HepG2 (cell line): ENCODE measurements around the gene OXGR1. TPM values are rescaled to one million over a fixed set of nuclear protein-coding genes. Genes with fewer than 3 reads are reported as not detected.

ENCODE experiments used
- ATAC-seq: fragments of 200-7000 bp; cut with Tn5 transposase; 3 replicates; pipeline ENCODE4 v1.9.1; 2020; ENCODE audit warnings: mild to moderate bottlenecking, moderate library complexity
- BruUV-seq: library from RNA; stranded (reverse); fragments of 400-500 nt; replicated peaks from 2 replicates; lab custom pipeline; 2021; lab: Mats Ljungman, UMichigan
- CTCF ChIA-PET: fragments of 300-600 bp; formaldehyde crosslinking; extraction: SDS; loops from one replicate; lab custom pipeline; 2021; ENCODE audit warnings: low total read pairs, inconsistent platforms, low intra/inter-chr PET ratio; lab: Yijun Ruan, JAX
- POLR2A ChIA-PET: fragments of 350-600 bp; sonication (Branson Sonifier 250); formaldehyde crosslinking; loops from one replicate; lab custom pipeline; 2020; ENCODE audit warnings: antibody characterized with exemption, inconsistent platforms; lab: Yijun Ruan, JAX
- DNase-seq: peaks from one replicate; pipeline ENCODE4 v3.0.0-alpha.2; 2015; ENCODE audit warnings: low spot score
- FAIRE-seq: peaks from 3 replicates; lab custom pipeline; 2011; peaks lifted over from hg19 to GRCh38; lab: Jason Lieb, UNC
- H2AFZ ChIP-seq: one replicate; pipeline ENCODE4 v1.6.1; 2011; ENCODE audit warnings: low read length, inconsistent platforms
- H3K27ac ChIP-seq: fragments of 300-600 bp; 3 replicates; pipeline ENCODE4 v1.8.0; 2011; ENCODE audit warnings: mixed run types, mild to moderate bottlenecking, mixed read lengths, low read length, inconsistent platforms; ENCODE audit not compliant: insufficient read depth; ENCODE audit errors: extremely low read length
- H3K27me3 ChIP-seq, 2 experiments: fragments of 200-600 bp in 1 of 2; 2 replicates in 1 of 2; 3 replicates in 1 of 2; pipeline versions ENCODE4 v1.6.0 to v1.8.0; 2011; ENCODE audit warnings: low read length in 2 of 2, mild to moderate bottlenecking in 2 of 2, moderate library complexity in 2 of 2, inconsistent platforms in 1 of 2; ENCODE audit not compliant: insufficient read depth in 2 of 2, control insufficient read depth in 1 of 2
- H3K36me3 ChIP-seq, 2 experiments: fragments of 200-600 bp in 1 of 2; replicated peaks in 1 of 2; 2 replicates in 1 of 2; 3 replicates in 1 of 2; pipeline versions ENCODE4 v1.5.1 to v1.8.0; 2011; ENCODE audit warnings: low read length in 2 of 2, inconsistent platforms in 1 of 2; ENCODE audit not compliant: insufficient read depth in 2 of 2, control insufficient read depth in 1 of 2
- H3K4me1 ChIP-seq: 2 replicates; pipeline ENCODE4 v1.5.1; 2012; ENCODE audit warnings: low read length, inconsistent platforms; ENCODE audit not compliant: insufficient read depth
- H3K4me2 ChIP-seq: 2 replicates; pipeline ENCODE4 v1.6.0; 2011; ENCODE audit warnings: low read depth, low read length, inconsistent platforms
- H3K4me3 ChIP-seq, 3 experiments: fragments of 200-600 bp in 1 of 3; sonication (generic), shearing (Covaris generic) in 1 of 3; replicated peaks in 1 of 3; 2 replicates each; pipeline ENCODE4 v1.5.1; 2011 to 2016; ENCODE audit warnings: low read length in 3 of 3, inconsistent platforms in 2 of 3, low read depth in 2 of 3, mild to moderate bottlenecking in 2 of 3, control low read depth in 1 of 3, mixed read lengths in 1 of 3; ENCODE audit not compliant: insufficient read depth in 1 of 3
- H3K79me2 ChIP-seq: one replicate; pipeline ENCODE4 v1.6.1; 2011; ENCODE audit warnings: low read length, inconsistent platforms; ENCODE audit not compliant: insufficient read depth
- H3K9ac ChIP-seq: 2 replicates; pipeline ENCODE4 v1.6.0; 2011; ENCODE audit warnings: mild to moderate bottlenecking, low read depth, low read length, inconsistent platforms; ENCODE audit not compliant: insufficient read depth
- H3K9me3 ChIP-seq: 2 replicates; pipeline ENCODE4 v1.5.1; 2012; ENCODE audit warnings: mild to moderate bottlenecking, low read length
- H4K20me1 ChIP-seq: 2 replicates; pipeline ENCODE4 v1.6.0; 2011; ENCODE audit warnings: inconsistent platforms, mild to moderate bottlenecking, low read length, moderate library complexity; ENCODE audit not compliant: insufficient read depth
- CHCHD3 ChIP-seq: sonication (generic); formaldehyde crosslinking; IDR thresholded peaks from 2 replicates; pipeline ENCODE4 v1.8.0; 2022; ENCODE audit warnings: mild to moderate bottlenecking, missing genetic modification reagents, moderate library complexity
- CTCF ChIP-seq: sonication (generic); formaldehyde crosslinking; IDR thresholded peaks from 2 replicates; pipeline ENCODE4 v1.5.0; 2020; ENCODE audit warnings: mild to moderate bottlenecking, missing genetic modification reagents, moderate library complexity
- EP300 ChIP-seq, 3 experiments: sonication (generic) in 1 of 3; formaldehyde crosslinking in 1 of 3; IDR thresholded peaks; 2 replicates each; pipeline versions ENCODE4 v1.5.1 to v1.6.1; 2011 to 2020; ENCODE audit warnings: low read depth in 2 of 3, low read length in 2 of 3, borderline replicate concordance in 1 of 3, improper control_type of control experiment in 1 of 3, mild to moderate bottlenecking in 1 of 3, missing genetic modification reagents in 1 of 3, moderate library complexity in 1 of 3
- HMGXB3 ChIP-seq: sonication (generic); formaldehyde crosslinking; IDR thresholded peaks from 2 replicates; pipeline ENCODE4 v1.4.0; 2020; ENCODE audit warnings: missing genetic modification reagents, borderline replicate concordance
- JUNB ChIP-seq: sonication (generic); formaldehyde crosslinking; IDR thresholded peaks from 2 replicates; pipeline ENCODE4 v1.8.0; 2022; ENCODE audit warnings: missing genetic modification reagents, mild to moderate bottlenecking, borderline replicate concordance
- KDM3A ChIP-seq: IDR thresholded peaks from 2 replicates; pipeline ENCODE4 v1.6.1; 2018; ENCODE audit warnings: low read depth, missing compliant biosample characterization
- NFYB ChIP-seq: sonication (generic); formaldehyde crosslinking; IDR thresholded peaks from 2 replicates; pipeline ENCODE4 v1.4.0; 2020; ENCODE audit warnings: missing genetic modification reagents
- NFYC ChIP-seq: IDR thresholded peaks from 2 replicates; pipeline ENCODE4 v1.6.1; 2016; ENCODE audit warnings: missing genetic modification reagents, missing compliant biosample characterization
- SP4 ChIP-seq: sonication (generic); formaldehyde crosslinking; IDR thresholded peaks from 2 replicates; pipeline ENCODE4 v1.8.1; 2023; ENCODE audit warnings: mild to moderate bottlenecking, missing genetic modification reagents
- STAG1 ChIP-seq: sonication (generic); formaldehyde crosslinking; IDR thresholded peaks from 2 replicates; pipeline ENCODE4 v1.4.0; 2020; ENCODE audit warnings: missing genetic modification reagents
- ZGPAT ChIP-seq: IDR thresholded peaks from 2 replicates; pipeline ENCODE4 v1.6.1; 2016; ENCODE audit warnings: mild to moderate bottlenecking
- ZNF75D ChIP-seq: sonication (generic); formaldehyde crosslinking; IDR thresholded peaks from 2 replicates; pipeline ENCODE4 v1.8.1; 2023; ENCODE audit warnings: missing genetic modification reagents, mild to moderate bottlenecking, borderline replicate concordance
- ZNF780A ChIP-seq: sonication (generic); formaldehyde crosslinking; IDR thresholded peaks from 2 replicates; pipeline ENCODE4 v1.8.0; 2022; ENCODE audit warnings: mild to moderate bottlenecking, missing genetic modification reagents, moderate library complexity
- WGBS: methylation state at CpG from one replicate; pipeline ENCODE4 v1.1.6; 2017; ENCODE audit warnings: low lambda C conversion rate; 5-methylcytosine and 5-hydroxymethylcytosine counted together
- in situ Hi-C: cut with HindIII; loops from 2 replicates; pipeline ENCODE4 v1.10.0; 2017; ENCODE audit warnings: low pct_unique_long_range_greater_than_20kb; ENCODE audit not compliant: extremely low pct_ligation_motif_present
- intact Hi-C: fragments of 100-400 bp; cut with micrococcal nuclease; formaldehyde crosslinking; loops from one replicate; pipeline ENCODE4 v1.10.0; 2022; ENCODE audit not compliant: unreplicated experiment
- polyA plus RNA-seq, 8 experiments: library from polyadenylated mRNA; depleted of rRNA in 3 of 8; stranded (reverse) in 7 of 8; unstranded in 1 of 8; fragments of >200 nt; fragmentation: Illumina TruSeq in 4 of 8; extraction: Trizol in 4 of 8; gene quantifications; 2 replicates each; pipeline versions ENCODE4 v1.2.1 to v1.2.3, GENCODE V29; 2011 to 2016; ENCODE audit warnings: low read depth in 4 of 8, missing spikeins in 1 of 8, mixed read lengths in 1 of 8; ENCODE audit not compliant: insufficient read depth in 1 of 8
- total RNA-seq, 5 experiments: library from RNA; depleted of rRNA; stranded (reverse); fragments of >200 nt; fragmentation: Illumina TruSeq; extraction: Trizol; gene quantifications; 2 replicates each; pipeline ENCODE4 v1.2.3, GENCODE V29; 2016; ENCODE audit warnings: low read depth in 1 of 5

Gene OXGR1
- total and polyA plus RNA-seq, 2 of the 13 experiments (the other 11 are each of a cell fraction or from before 2014, with no cell fraction given), result not detected

- FAIRE-seq (no peak), DNase-seq (peak; percentile 9), ATAC-seq (peak; percentile 36; the same call in 1 of the 3 replicates)
- Histone ChIP-seq H3K9ac (no peak overlapping the region), H2AFZ (no peak overlapping the region), H3K27me3 (0 out of 5 replicates have a peak, but pooled peaks cover 0 to 4% of the 10 kb centered on the region in 2 experiments), H3K4me3 (no peak overlapping the region), H3K79me2 (no peaks in the 10 kb centered on the region), H3K27ac (no peak overlapping the region), H4K20me1 (no peaks in the 10 kb centered on the region), H3K36me3 (no peaks in the 10 kb centered on the region), H3K9me3 (no peaks in the 10 kb centered on the region), H3K4me1 (no peaks in the 10 kb centered on the region), H3K4me2 (no peak overlapping the region)
- intact Hi-C loops (loop anchor here (1.0 to 5.0 kb wide), 2 partner anchors 10 to 184 kb away; no protein-coding TSS in a partner anchor), in situ Hi-C loops (no loop called here)
- BruUV-seq, result no TSS peak
- 40% methylated on average over 12 of the region's 12 CpGs for WGBS
- POLR2A ChIA-PET, result no interaction called here
- CTCF ChIA-PET, result interaction anchor here (1.3 kb wide), 1 partner anchor 11 kb away, joined by 7 read pairs; no protein-coding TSS in a partner anchor
- no peak for TF ChIP-seq EP300 (IDR thresholded peaks at IDR 0.05; ENCODE audit: low read depth in 2 of 2, low read length in 2 of 2)
- TF ChIP-seq EP300 (CRISPR knock-in tag; IDR thresholded peaks at IDR 0.05; ENCODE audit: borderline replicate concordance), result no peak
- TF ChIP-seq CTCF (CRISPR knock-in tag), result peak; percentile 69
- no peak for TF ChIP-seq ZGPAT (CRISPR knock-in tag)
- no peak for TF ChIP-seq KDM3A (CRISPR knock-in tag)
- no peak for TF ChIP-seq CHCHD3 (CRISPR knock-in tag)
- no peak for TF ChIP-seq NFYC
- no peak for TF ChIP-seq SP4 (CRISPR knock-in tag)
- TF ChIP-seq ZNF75D, result no peak
- TF ChIP-seq STAG1 (CRISPR knock-in tag), result peak; percentile 50
- TF ChIP-seq ZNF780A (CRISPR knock-in tag), result no peak
- TF ChIP-seq JUNB, result no peak
- no peak for TF ChIP-seq NFYB (CRISPR knock-in tag)
- no peak for TF ChIP-seq HMGXB3
Measured at GRCh38 chr13:97028441-97029299, 34.4 kb upstream of the OXGR1 start.
